ENCODE data around the gene ZNF593OS.

Gene ZNF593OS

DNA sequence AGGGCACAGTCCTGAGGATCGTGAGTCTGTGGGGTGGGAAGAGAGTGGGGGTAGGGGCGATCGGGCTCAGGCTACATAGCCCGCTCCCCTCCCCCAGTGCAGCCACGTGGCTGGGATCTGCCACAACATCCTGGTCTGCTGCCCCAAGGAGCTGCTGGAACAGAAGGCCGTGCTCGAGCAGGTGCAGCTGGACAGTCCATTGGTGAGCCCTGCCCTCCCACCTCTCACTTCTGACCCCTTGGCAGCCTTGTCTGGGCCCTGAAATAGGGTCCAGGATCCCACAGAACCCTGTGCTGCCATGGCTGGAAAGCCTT is 10.7 kb upstream of the ZNF593OS start:
- DNase-seq = no peak

GRCh38 chr1:26181586-26182382 is 10.2 kb upstream of the ZNF593OS start:
- DNase-seq = no peak

- no peak for DNase-seq
Measured at GRCh38 chr1:26180010-26180506, 8.4 kb upstream of the ZNF593OS start.

GRCh38 chr1:26177182-26177684 is 5.6 kb upstream of the ZNF593OS start, which contains the start of gene CNKSR1:
Gene CNKSR1 (plus strand): TSS chr1:26177491. CDS start chr1:26177548, 57 bp downstream.
- peak; percentile 60 for DNase-seq

- no peak for DNase-seq
Measured at GRCh38 chr1:26175346-26175745, 3.7 kb upstream of the ZNF593OS start.

DNA sequence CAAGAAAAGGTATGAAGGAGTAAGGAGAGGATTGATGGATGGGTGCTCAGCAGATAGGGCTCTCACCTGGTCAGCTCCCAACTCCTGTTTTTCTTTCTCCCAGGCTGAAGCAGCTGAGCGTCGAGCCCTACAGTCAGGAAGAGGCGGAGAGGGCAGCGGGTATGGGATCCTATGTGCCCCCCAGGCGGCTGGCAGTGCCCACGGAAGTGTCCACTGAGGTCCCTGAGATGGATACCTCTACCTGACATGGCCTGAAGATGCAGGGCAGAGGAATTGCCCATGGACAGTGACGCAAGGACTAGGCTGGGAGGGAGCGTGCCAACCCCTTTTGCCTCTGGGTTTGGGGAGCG is 1.2 kb downstream of the ZNF593OS start:
- no peak for DNase-seq

DNA sequence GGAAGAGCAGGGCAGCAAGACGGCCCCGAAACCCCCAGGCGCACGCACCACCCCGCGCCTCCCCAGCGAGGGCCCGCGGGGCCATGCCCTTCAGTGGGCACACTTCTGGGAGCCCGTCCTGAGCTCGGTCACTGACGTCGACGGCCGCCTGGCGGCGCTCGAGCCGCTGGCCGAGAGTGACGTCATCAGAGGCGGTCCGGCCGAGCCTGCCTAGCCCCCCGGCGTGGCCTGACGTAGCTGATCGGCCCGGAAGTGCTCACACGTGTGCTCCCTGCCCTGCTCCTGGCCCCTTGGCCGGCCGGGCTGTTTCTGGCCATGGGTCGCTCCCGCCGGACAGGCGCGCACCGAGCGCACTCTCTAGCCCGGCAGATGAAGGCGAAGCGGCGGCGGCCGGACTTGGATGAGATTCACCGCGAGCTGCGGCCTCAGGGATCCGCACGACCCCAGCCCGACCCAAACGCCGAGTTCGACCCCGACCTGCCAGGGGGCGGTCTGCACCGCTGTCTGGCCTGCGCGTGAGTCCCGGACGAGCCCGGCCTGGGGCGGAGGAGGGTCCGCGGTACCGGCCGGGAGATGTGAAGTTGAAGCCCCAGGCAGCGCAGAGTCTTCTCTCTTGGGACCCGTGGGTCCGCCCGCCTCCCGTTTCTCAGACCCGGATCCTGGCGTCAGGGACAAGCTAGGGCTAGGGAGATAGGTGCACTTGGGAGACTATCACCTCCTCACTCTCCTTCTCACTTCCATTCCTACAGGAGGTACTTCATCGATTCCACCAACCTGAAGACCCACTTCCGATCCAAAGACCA is 1.8 kb downstream of the ZNF593OS start, which contains the start of gene ZNF593:
TSS of gene ZNF593 (plus strand) at position 240 of the 803 bp plus-strand sequence. CDS start at position 316, 76 bp downstream.
- peak; percentile 68 for DNase-seq

GRCh38 chr1:26169198-26169554 is 2.5 kb downstream of the ZNF593OS start:
- DNase-seq = no peak

GRCh38 chr1:26168410-26169197 is 3.0 kb downstream of the ZNF593OS start, which contains the start of gene C1orf232:
Gene C1orf232 (minus strand): TSS chr1:26168963. CDS start chr1:26168499, 464 bp downstream.
- no peak for DNase-seq

GRCh38 chr1:26166719-26167281 is 4.8 kb downstream of the ZNF593OS start:
- no peak for DNase-seq

DNA sequence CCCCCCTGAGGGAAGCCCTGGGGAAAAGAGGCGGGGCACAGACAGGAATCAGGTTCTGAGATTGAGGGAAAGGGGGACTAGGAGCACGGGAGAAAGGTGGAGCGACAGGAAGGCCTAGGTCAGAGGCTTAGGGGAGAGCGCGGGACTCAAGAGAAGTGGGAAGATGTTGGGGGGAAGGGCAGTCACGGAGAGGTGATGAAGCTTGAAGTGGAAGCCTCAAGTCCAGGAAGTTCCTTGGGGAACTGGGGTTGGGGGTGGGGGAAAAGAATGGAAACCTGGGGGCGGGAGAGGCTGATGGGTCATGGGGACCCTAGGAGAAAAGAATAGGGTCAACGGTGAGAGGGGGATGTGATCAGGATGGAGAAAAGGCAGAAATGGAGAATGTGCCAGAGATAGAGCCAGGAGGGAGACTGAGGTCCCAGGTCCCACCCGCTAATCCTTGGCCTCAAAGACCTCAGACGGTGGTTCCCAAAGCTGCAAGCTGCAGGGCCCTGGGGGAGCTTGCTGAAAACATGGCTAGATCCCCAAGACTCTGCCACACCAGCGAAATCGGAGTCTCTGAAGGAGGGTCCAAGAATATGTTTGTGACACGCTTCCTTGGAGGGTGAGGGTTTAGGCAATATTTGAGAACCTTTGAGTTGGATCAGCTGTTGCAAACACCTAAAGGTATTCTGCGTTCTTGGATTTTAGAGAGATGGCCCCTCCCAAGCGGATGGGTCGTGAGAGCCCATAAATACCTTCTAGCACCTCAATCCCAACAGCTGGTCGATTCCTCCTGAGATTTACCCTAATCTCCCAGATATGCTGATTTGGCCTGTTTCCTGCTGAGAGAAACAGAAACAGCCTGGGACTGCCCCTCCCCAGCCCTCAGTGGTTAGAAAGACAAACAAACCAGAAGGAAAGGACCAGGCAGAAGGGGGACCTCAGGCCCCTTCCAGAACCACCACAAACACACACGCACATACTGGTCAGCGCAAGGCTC is 6.5 kb downstream of the ZNF593OS start:
- DNase-seq = no peak

GRCh38 chr1:26164036-26164860 is 7.4 kb downstream of the ZNF593OS start:
- no peak for DNase-seq

DNA sequence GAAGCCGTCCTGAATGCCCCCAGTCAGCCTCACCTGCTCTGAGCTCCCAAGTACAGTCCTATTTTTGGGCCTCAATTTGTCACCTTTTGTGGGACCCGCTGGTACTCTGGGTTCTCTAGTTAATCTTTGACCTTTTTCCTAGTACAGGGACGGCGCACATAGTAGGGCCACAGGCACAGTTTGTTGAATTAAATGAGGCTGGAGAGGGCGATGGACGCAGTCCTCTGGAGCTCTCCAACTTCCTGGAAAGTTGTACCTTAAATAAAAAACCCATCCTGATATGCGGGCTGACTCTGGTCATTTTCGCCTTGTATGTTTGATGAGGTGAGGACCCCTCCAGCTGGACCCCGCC is 8.0 kb downstream of the ZNF593OS start:
- DNase-seq = no peak

GRCh38 chr1:26162220-26162709 is 9.4 kb downstream of the ZNF593OS start:
- no peak for DNase-seq

- DNase-seq = no peak
Measured at GRCh38 chr1:26161415-26162219, 10.0 kb downstream of the ZNF593OS start.

GRCh38 chr1:26160527-26161414 is 10.9 kb downstream of the ZNF593OS start:
- DNase-seq = no peak

GRCh38 chr1:26159743-26160039 is 11.9 kb downstream of the ZNF593OS start:
- DNase-seq = no peak

Data from NCI-H774 (cell line).